ENCODE measurements around the gene PROC. TPM values are rescaled to one million over a fixed set of nuclear protein-coding genes. Genes with fewer than 3 reads are reported as not detected.

Gene PROC
- polyA plus RNA-seq, 3 donors = 0.12 to 0.22 TPM; not detected in 1

DNA sequence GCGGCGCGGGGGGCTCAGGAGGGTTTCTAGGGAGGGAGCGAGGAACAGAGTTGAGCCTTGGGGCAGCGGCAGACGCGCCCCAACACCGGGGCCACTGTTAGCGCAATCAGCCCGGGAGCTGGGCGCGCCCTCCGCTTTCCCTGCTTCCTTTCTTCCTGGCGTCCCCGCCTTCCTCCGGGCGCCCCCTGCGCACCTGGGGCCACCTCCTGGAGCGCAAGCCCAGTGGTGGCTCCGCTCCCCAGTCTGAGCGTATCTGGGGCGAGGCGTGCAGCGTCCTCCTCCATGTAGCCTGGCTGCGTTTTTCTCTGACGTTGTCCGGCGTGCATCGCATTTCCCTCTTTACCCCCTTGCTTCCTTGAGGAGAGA, 5.2 kb downstream of the PROC start:
- 0 to 2% (median 1%) methylated on average over 28 to 29 of the region's 29 CpGs for WGBS, 3 donors

DNA sequence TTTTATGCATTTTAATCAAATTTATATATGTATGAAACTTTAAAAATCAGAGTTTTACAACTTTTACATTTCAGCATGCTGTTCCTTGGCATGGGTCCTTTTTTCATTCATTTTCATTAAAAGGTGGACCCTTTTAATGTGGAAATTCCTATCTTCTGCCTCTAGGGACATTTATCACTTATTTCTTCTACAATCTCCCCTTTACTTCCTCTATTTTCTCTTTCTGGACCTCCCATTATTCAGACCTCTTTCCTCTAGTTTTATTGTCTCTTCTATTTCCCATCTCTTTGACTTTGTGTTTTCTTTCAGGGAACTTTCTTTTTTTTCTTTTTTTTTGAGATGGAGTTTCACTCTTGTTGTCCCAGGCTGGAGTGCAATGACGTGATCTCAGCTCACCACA, 5.7 kb downstream of the PROC start:
- 43 to 87% (median 56%) methylated on average over 1 of the region's 1 CpG for WGBS, 3 donors
- H3K27ac ChIP-seq (ENCODE audit: low read depth, low read length) = no peak overlapping the region

More for the DNA sequence above, 5.2 kb downstream of the PROC start:
- no peak overlapping the region for H3K27ac ChIP-seq (ENCODE audit: low read depth, low read length)

DNA sequence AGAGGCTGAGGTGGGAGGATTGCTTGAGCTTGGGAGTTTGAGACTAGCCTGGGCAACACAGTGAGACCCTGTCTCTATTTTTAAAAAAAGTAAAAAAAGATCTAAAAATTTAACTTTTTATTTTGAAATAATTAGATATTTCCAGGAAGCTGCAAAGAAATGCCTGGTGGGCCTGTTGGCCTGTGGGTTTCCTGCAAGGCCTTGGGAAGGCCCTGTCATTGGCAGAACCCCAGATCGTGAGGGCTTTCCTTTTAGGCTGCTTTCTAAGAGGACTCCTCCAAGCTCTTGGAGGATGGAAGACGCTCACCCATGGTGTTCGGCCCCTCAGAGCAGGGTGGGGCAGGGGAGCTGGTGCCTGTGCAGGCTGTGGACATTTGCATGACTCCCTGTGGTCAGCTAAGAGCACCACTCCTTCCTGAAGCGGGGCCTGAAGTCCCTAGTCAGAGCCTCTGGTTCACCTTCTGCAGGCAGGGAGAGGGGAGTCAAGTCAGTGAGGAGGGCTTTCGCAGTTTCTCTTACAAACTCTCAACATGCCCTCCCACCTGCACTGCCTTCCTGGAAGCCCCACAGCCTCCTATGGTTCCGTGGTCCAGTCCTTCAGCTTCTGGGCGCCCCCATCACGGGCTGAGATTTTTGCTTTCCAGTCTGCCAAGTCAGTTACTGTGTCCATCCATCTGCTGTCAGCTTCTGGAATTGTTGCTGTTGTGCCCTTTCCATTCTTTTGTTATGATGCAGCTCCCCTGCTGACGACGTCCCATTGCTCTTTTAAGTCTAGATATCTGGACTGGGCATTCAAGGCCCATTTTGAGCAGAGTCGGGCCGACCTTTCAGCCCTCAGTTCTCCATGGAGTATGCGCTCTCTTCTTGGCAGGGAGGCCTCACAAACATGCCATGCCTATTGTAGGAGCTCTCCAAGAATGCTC, 6.6 kb downstream of the PROC start:
- WGBS, 3 donors = 81 to 90% (median 85%) methylated on average over 13 of the region's 13 CpGs

DNA sequence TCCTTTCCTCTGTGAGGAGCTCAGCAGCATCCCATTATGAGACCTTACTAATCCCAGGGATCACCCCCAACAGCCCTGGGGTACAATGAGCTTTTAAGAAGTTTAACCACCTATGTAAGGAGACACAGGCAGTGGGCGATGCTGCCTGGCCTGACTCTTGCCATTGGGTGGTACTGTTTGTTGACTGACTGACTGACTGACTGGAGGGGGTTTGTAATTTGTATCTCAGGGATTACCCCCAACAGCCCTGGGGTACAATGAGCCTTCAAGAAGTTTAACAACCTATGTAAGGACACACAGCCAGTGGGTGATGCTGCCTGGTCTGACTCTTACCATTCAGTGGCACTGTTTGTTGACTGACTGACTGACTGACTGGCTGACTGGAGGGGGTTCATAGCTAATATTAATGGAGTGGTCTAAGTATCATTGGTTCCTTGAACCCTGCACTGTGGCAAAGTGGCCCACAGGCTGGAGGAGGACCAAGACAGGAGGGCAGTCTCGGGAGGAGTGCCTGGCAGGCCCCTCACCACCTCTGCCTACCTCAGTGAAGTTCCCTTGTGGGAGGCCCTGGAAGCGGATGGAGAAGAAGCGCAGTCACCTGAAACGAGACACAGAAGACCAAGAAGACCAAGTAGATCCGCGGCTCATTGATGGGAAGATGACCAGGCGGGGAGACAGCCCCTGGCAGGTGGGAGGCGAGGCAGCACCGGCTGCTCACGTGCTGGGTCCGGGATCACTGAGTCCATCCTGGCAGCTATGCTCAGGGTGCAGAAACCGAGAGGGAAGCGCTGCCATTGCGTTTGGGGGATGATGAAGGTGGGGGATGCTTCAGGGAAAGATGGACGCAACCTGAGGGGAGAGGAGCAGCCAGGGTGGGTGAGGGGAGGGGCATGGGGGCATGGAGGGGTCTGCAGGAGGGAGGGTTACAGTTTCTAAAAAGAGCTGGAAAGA, 7.6 kb downstream of the PROC start:
- no peak overlapping the region for H3K27ac ChIP-seq (ENCODE audit: low read depth, low read length)
- 92 to 97% (median 96%) methylated on average over 16 of the region's 16 CpGs for WGBS, 3 donors

More for the DNA sequence above, 6.6 kb downstream of the PROC start:
- no peak overlapping the region for H3K27ac ChIP-seq (ENCODE audit: low read depth, low read length)

DNA sequence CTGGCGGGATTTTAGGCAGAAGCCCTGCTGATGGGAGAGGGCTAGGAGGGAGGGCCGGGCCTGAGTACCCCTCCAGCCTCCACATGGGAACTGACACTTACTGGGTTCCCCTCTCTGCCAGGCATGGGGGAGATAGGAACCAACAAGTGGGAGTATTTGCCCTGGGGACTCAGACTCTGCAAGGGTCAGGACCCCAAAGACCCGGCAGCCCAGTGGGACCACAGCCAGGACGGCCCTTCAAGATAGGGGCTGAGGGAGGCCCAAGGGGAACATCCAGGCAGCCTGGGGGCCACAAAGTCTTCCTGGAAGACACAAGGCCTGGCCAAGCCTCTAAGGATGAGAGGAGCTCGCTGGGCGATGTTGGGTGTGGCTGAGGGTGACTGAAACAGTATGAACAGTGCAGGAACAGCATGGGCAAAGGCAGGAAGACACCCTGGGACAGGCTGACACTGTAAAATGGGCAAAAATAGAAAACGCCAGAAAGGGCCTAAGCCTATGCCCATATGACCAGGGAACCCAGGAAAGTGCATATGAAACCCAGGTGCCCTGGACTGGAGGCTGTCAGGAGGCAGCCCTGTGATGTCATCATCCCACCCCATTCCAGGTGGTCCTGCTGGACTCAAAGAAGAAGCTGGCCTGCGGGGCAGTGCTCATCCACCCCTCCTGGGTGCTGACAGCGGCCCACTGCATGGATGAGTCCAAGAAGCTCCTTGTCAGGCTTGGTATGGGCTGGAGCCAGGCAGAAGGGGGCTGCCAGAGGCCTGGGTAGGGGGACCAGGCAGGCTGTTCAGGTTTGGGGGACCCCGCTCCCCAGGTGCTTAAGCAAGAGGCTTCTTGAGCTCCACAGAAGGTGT, 8.5 kb downstream of the PROC start:
- WGBS, 3 donors = 89 to 92% (median 90%) methylated on average over 10 of the region's 10 CpGs
- no peak overlapping the region for H3K27ac ChIP-seq (ENCODE audit: low read depth, low read length)

DNA sequence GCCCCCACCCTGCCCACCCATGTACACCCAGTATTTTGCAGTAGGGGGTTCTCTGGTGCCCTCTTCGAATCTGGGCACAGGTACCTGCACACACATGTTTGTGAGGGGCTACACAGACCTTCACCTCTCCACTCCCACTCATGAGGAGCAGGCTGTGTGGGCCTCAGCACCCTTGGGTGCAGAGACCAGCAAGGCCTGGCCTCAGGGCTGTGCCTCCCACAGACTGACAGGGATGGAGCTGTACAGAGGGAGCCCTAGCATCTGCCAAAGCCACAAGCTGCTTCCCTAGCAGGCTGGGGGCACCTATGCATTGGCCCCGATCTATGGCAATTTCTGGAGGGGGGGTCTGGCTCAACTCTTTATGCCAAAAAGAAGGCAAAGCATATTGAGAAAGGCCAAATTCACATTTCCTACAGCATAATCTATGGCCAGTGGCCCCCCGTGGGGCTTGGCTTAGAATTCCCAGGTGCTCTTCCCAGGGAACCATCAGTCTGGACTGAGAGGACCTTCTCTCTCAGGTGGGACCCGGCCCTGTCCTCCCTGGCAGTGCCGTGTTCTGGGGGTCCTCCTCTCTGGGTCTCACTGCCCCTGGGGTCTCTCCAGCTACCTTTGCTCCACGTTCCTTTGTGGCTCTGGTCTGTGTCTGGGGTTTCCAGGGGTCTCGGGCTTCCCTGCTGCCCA, 9.3 kb downstream of the PROC start:
- no peak overlapping the region for H3K27ac ChIP-seq (ENCODE audit: low read depth, low read length)
- WGBS, 3 donors = 85 to 93% (median 85%) methylated on average over 7 of the region's 7 CpGs

DNA sequence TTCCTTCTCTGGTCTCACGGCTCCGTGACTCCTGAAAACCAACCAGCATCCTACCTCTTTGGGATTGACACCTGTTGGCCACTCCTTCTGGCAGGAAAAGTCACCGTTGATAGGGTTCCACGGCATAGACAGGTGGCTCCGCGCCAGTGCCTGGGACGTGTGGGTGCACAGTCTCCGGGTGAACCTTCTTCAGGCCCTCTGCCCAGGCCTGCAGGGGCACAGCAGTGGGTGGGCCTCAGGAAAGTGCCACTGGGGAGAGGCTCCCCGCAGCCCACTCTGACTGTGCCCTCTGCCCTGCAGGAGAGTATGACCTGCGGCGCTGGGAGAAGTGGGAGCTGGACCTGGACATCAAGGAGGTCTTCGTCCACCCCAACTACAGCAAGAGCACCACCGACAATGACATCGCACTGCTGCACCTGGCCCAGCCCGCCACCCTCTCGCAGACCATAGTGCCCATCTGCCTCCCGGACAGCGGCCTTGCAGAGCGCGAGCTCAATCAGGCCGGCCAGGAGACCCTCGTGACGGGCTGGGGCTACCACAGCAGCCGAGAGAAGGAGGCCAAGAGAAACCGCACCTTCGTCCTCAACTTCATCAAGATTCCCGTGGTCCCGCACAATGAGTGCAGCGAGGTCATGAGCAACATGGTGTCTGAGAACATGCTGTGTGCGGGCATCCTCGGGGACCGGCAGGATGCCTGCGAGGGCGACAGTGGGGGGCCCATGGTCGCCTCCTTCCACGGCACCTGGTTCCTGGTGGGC, 10.0 kb downstream of the PROC start:
- H3K27ac ChIP-seq (ENCODE audit: low read depth, low read length) = no peak overlapping the region
- WGBS, 3 donors = 94 to 96% (median 95%) methylated on average over 36 of the region's 36 CpGs

DNA sequence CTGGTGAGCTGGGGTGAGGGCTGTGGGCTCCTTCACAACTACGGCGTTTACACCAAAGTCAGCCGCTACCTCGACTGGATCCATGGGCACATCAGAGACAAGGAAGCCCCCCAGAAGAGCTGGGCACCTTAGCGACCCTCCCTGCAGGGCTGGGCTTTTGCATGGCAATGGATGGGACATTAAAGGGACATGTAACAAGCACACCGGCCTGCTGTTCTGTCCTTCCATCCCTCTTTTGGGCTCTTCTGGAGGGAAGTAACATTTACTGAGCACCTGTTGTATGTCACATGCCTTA, 10.5 kb downstream of the PROC start:
- 90 to 94% (median 93%) methylated on average over 6 of the region's 6 CpGs for WGBS, 3 donors

DNA sequence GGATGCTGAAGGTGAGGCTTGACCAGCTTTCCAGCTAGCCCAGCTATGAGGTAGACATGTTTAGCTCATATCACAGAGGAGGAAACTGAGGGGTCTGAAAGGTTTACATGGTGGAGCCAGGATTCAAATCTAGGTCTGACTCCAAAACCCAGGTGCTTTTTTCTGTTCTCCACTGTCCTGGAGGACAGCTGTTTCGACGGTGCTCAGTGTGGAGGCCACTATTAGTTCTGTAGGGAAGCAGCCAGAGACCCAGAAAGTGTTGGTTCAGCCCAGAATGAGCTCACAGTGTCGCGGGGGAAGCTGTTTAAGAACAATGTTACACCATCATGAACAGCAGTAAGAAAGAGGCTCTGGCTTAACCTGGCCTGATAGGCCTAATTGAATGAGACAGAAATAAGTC, 11.1 kb downstream of the PROC start:
- 87 to 90% (median 89%) methylated on average over 4 of the region's 4 CpGs for WGBS, 3 donors
- H3K27ac ChIP-seq (ENCODE audit: low read depth, low read length) = no peak overlapping the region

More for the DNA sequence above, 10.5 kb downstream of the PROC start:
- H3K27ac ChIP-seq (ENCODE audit: low read depth, low read length) = no peak overlapping the region

DNA sequence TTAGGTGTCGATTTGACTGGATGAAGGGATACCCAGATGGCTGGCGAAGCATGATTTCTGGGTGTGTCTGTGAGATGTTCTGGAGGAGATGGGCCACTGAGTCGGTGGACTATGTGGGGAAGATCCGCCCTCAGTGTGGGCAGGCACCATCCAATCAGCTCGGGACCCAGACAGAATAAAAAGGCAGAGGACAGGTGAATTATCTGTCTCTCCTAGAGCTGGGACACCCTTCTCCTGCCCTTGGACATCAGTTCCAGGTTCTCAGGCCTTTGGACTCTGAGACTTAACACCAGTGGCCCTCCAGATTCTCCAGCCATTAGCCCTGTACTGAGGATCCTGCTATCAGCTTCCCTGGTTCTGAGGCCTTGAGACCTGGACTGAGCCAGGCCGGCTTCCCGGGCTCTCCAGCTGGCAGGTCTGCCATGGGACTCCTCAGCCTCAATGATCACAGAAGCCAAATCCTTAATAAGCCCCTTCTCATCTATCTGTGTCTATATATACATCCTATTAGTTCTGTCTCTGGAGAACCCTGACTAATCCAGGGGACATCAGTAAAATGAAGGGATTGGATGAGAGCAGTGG, 11.7 kb downstream of the PROC start:
- 80 to 91% (median 89%) methylated on average over 7 of the region's 7 CpGs for WGBS, 3 donors
- H3K27ac ChIP-seq (ENCODE audit: low read depth, low read length) = no peak overlapping the region

DNA sequence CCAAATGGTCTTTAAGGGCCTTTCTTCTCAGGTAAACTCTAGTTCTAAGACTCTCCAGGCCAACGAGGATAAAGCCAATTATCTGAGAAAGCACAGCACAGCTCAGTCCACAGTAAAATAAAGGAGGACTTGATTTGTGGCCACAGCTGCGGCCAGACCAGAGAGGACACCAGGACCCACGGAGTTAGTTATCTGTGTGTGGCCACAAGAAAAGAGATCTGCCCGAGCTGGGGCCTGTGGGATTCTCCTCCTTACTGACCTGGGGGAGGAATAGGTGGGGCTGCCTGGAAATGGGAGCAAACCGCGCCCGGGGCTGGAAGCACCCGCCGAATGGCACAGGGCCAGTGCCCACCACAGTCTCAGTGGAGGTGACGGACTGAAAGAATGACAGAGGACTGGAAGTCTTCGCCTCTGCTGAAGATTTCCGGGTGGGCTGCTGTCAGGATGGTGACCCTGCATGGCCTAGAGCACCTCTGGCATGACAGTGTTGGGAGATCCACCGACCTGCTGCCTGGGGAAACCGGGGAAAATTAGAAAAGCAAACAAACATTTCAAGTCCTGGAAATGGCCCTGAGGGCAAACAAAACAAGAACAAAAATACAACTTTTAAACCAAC, 13.3 kb downstream of the PROC start:
- WGBS, 3 donors = 78 to 84% (median 80%) methylated on average over 14 of the region's 14 CpGs
- no peak overlapping the region for H3K27ac ChIP-seq (ENCODE audit: low read depth, low read length)

DNA sequence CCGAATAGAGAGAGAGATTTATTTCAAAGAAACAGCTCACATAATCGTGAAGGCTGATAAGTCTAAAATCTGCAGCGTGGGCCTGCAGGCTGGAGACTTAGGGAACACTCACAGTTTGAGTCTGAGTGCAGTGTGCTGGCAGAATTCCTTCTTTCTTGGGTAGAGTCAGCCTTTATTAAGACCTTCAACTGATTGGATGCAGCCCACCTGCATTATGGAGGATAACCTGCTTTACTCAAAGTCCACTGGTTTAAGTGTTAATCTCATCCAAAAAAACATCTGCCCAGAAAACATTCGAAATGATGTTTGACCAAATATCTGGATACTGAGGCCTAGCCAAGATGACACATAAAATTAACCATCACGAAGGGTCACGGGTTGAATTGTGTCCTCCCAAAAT, 16.3 kb downstream of the PROC start:
- 77 to 94% (median 90%) methylated on average over 6 of the region's 6 CpGs for WGBS, 3 donors
- H3K27ac ChIP-seq (ENCODE audit: low read depth, low read length) = no peak overlapping the region

DNA sequence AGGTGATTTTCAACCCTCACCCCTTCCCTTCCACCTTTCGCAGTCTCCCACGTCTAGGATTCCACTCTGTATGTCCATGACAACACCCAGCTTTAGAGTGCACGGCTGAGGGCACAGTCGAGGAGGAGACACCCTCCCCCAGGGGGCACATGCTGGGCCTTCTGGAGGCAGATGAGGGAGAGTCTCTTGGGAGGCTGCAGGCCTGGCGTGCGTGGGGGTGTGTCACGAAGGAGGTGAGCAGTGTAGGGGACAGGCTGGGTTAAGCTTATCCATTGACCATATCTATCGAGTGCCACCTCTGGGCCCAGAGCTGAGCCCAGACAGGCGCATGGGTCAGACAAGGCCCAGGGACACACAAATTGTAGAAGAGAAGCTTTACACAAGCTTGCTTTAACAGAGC, 18.8 kb downstream of the PROC start:
- H3K27ac ChIP-seq (ENCODE audit: low read depth, low read length) = no peak overlapping the region
- 89 to 91% (median 90%) methylated on average over 9 of the region's 9 CpGs for WGBS, 3 donors

DNA sequence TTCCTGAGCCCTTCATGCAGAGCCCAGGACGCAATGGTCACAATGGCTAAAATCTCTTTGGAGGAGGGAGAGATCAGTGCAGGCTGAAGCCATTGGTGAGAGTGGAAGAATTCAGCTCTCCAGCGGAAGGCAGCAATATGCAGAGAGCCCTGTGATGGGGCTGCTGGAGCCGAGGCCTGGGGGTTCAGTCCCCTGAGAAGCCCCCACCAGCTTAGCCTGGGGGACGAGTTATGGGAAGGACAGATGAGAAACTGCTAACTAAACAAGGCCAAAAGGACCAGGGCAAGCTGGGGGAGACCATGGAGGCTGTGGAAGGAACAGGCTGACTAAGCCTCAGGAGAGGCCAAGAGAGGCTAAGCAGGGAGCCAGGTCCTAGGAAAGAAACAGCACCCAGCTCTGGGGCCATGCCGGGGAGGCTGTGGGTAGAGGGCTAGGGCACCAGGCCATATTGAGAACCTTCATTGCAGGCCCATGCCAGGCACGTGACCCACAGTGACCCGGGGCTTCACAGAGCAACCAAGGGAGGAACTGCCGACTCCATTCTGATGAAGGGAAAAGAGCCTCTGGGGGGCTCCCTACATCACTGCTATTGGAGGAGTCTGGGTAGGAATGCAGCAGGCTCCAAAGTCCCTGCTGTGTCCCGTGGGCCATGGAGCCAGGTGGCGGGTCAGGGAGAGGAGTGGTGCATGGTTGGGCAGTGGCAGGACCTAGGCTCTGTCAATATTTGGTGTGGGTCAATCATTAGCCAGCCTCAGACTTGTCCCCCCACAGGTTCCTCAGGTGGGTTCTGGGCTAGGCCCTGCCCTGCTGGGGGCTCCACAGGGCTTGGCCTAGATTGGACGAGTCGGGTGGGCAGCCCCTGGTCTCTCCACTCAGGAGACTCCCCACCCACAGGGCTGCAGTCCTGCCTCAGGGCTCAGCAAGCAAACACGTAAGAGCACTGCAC, 19.8 kb downstream of the PROC start:
- WGBS, 3 donors = 66 to 86% (median 85%) methylated on average over 13 of the region's 13 CpGs
- no peak overlapping the region for H3K27ac ChIP-seq (ENCODE audit: low read depth, low read length)

DNA sequence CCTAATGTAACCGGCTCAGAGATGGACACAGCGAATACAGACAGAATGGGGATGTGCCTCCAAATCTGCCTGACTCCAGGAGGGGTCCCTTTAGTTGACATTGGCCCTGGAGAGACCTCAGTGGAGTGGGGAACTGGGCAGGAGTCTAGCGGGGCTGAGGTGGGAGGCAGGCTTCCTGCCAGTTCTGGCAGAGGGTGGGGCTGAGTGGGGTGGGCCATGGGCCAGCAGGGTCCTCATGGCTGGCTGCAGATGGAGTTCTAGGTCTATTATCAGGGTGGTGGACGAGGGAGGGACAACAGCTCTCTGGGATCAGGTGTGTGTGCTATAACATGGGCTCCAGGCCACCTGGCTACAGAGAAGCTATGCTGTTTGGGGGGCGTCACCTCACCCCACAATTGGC, 21.1 kb downstream of the PROC start:
- WGBS, 3 donors = 86 to 95% (median 86%) methylated on average over 5 of the region's 5 CpGs
- no peak overlapping the region for H3K27ac ChIP-seq (ENCODE audit: low read depth, low read length)

DNA sequence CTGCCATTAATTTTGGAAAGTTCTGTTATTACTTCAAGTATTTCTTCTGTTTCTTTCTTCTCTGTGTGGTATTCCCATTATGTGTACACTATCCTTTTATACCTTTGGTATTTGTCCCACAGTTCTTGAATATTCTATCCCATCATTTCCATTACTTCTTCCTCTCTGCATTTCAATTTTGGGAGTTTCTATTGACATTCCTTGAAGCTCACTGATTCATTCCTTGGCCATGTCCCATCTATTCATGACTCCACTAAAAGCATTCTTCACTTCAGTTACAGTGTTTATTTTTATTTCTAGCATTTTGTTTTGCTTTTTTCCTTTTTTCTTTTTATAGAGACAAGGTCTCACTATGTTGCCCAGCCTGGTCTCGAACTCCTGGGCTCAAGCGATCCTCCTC, 30.3 kb downstream of the PROC start:
- 92 to 100% (median 98%) methylated on average over 2 of the region's 2 CpGs for WGBS, 3 donors
- no peak overlapping the region for H3K27ac ChIP-seq (ENCODE audit: low read depth, low read length)
